ENCODE measurements around the gene ERGIC1. TPM values are rescaled to one million over a fixed set of nuclear protein-coding genes. Genes with fewer than 3 reads are reported as not detected.

ERGIC1 gene
- total and polyA plus RNA-seq, 3 donors from 2014 or later, result 89.8 to 100.0 (median 94.1) TPM

DNA sequence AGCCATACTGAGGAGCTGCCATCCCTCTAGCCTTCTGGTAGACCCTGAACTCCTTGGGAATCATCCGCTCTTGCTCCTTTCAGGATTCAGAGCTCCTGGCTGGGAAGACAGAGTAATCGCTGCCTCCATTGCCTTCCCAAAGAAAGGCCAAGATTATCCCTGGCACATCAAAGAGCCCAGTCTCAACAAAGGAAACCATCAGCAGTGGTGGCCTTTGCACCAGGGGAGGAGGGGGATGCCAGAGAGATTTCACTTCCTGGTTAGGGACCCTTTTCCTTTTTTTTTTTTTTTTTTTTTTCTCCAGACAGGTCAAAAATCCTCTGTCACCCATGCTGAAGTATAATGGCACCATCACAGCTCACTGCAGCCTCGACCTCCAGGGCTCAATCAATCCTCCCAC lies 16.0 kb upstream of the ERGIC1 start:
- DNase-seq, result no peak
- H3K4me3 ChIP-seq, result no peak overlapping the region
- no peaks in the 10 kb centered on the region for H3K36me3 ChIP-seq (ENCODE audit: low read depth, missing control alignments)
- H3K27me3 ChIP-seq, result no peaks in the 10 kb centered on the region
- 96 to 97% methylated on average over 3 of the region's 3 CpGs for WGBS, 2 donors
- H3K4me1 ChIP-seq, result peaks cover 12% of the 10 kb centered on the region
- no peaks in the 10 kb centered on the region for H3K9me3 ChIP-seq
- TF ChIP-seq POLR2A (IDR thresholded peaks at IDR 0.05), result no peak
- TF ChIP-seq, protein P1, sequence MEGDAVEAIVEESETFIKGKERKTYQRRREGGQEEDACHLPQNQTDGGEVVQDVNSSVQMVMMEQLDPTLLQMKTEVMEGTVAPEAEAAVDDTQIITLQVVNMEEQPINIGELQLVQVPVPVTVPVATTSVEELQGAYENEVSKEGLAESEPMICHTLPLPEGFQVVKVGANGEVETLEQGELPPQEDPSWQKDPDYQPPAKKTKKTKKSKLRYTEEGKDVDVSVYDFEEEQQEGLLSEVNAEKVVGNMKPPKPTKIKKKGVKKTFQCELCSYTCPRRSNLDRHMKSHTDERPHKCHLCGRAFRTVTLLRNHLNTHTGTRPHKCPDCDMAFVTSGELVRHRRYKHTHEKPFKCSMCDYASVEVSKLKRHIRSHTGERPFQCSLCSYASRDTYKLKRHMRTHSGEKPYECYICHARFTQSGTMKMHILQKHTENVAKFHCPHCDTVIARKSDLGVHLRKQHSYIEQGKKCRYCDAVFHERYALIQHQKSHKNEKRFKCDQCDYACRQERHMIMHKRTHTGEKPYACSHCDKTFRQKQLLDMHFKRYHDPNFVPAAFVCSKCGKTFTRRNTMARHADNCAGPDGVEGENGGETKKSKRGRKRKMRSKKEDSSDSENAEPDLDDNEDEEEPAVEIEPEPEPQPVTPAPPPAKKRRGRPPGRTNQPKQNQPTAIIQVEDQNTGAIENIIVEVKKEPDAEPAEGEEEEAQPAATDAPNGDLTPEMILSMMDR (IDR thresholded peaks at IDR 0.05), result no peak
- H3K27ac ChIP-seq, result no peak overlapping the region
- intact Hi-C loops (cut with DNase I; ENCODE audit: low total_unique reads), result no loop called here

DNA sequence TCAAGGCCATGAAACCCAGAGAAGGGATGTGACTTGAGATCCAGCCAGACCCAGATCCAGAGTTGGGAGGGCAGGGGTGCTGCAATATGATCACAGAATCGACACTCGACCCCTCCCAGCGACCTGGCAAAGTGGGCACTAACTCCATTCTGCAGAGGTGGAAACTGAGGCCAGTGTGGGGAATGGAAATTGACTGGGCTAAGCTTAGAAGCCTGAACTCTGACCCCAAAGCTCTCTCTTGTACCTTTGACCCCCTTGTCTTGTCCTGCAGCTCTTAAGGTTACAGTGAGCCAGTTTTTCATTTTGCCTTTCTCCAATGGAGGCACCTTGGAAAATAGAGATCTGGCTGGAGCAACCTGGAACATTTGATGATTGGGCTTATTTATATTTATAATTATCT lies 14.5 kb upstream of the ERGIC1 start:
- WGBS, 2 donors, result 87 to 88% methylated on average over 3 of the region's 3 CpGs
- Histone ChIP-seq H3K4me1 (peaks cover 12% of the 10 kb centered on the region), H3K9me3 (no peaks in the 10 kb centered on the region), H3K27me3 (no peaks in the 10 kb centered on the region), H3K27ac (no peak overlapping the region), H3K36me3 (ENCODE audit: low read depth, missing control alignments) (no peaks in the 10 kb centered on the region), H3K4me3 (no peak overlapping the region)
- TF ChIP-seq, protein P1 (IDR thresholded peaks at IDR 0.05), result no peak
- TF ChIP-seq POLR2A (IDR thresholded peaks at IDR 0.05), result no peak
- no peak for DNase-seq
- intact Hi-C loops (cut with DNase I; ENCODE audit: low total_unique reads), result no loop called here

DNA sequence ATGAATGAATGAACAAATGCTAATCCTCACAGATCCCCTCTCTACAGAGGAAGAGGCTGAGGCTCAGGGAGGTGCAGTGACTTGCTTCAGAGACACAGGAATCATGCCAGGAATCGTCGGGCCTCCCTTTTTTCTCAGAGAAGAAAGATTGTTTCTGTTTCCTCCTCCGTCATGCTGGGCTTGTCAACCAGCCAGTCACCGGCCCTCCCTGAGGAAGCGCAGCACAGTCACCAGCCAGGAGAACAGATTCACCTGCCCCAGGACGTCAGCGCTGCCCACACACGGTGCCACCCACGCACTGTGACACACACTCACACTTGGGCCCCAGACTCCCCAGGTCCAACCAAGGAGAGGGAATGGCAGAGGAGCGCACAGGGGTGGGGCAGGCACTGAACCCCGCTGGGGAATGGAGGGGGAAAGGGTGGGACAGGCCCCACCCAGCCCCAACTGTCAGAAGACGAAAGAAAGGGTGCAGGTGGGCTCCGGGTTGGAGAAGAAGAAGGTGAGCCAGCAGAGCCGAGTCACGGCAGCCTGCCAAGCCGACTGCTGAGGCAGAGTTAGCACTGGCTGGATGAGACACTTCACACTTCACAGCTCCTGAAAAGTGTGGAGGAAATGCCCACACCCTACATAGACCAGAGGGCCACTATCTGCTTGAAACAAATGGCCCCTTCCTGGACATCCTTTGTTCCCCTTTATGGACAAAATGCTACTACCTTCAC lies 13.8 kb upstream of the ERGIC1 start:
- Histone ChIP-seq H3K4me1 (peaks cover 12% of the 10 kb centered on the region), H3K36me3 (ENCODE audit: low read depth, missing control alignments) (no peaks in the 10 kb centered on the region), H3K27me3 (no peaks in the 10 kb centered on the region), H3K4me3 (no peak overlapping the region), H3K27ac (peak overlapping the region in 1 of 2 donors; percentile 37), H3K9me3 (no peaks in the 10 kb centered on the region)
- 52 to 62% methylated on average over 14 to 16 of the region's 16 CpGs for WGBS, 2 donors
- peak; percentile 93 for DNase-seq
- no peak for TF ChIP-seq POLR2A (IDR thresholded peaks at IDR 0.05)
- TF ChIP-seq, protein P1 (IDR thresholded peaks at IDR 0.05), result no peak
- intact Hi-C loops (cut with DNase I; ENCODE audit: low total_unique reads), result no loop called here

DNA sequence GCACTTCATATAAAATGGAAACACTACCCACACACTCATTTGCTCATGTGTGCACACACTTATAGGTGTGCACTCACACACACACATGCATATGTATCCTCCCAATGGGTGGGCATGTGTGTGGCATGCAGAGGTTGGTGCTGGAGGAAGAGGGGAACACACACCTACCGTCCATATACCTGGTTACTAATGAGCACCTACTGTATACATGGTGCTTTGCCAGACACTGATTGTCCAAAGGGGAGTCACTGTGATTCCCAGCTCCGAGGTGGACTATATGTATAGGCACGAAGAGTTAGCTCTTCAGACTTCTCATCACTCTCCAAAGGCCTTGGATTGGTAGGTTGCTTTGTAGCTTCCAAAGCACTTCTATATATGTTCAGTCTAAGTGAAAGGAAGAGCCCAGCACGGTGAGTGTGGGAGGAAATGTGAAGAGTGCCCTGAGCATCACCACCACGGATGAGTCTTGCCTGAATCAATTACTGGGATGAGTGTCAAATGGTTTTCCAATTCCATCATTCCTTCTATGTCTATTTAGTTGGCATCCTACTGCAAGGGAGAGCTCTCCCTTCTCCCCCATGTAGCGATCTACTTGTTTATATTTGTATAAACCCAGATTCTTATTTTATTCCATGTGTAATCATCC lies 12.6 kb upstream of the ERGIC1 start:
- no peaks in the 10 kb centered on the region for H3K36me3 ChIP-seq (ENCODE audit: low read depth, missing control alignments)
- TF ChIP-seq, protein P1 (IDR thresholded peaks at IDR 0.05), result no peak
- no peak for TF ChIP-seq POLR2A (IDR thresholded peaks at IDR 0.05)
- no peaks in the 10 kb centered on the region for H3K9me3 ChIP-seq
- peaks cover 12% of the 10 kb centered on the region for H3K4me1 ChIP-seq
- H3K27me3 ChIP-seq, result no peaks in the 10 kb centered on the region
- DNase-seq, result no peak
- no peak overlapping the region for H3K4me3 ChIP-seq
- H3K27ac ChIP-seq, result no peak overlapping the region
- 87 to 93% methylated on average over 6 of the region's 6 CpGs for WGBS, 2 donors
- intact Hi-C loops (cut with DNase I; ENCODE audit: low total_unique reads), result no loop called here

All from testis (tissue), 3 donors.